GM23338 (cell line): ENCODE measurements around the gene SLC51B.

Experiments used
- CREB1 ChIP-seq: fragments of 250-450 bp; sonication (Bioruptor Pico); IDR thresholded peaks from 2 replicates; pipeline ENCODE4 v1.5.0; 2020; ENCODE audit warnings: low read depth, mild to moderate bottlenecking, moderate library complexity
- CTCF ChIP-seq, 2 experiments: fragments of 200-600 bp in 1 of 2; sonication (generic) in 1 of 2; conservative IDR thresholded peaks; 2 replicates each; pipeline versions ENCODE4 v1.5.1 to v1.6.1; 2016 to 2017; ENCODE audit warnings: antibody characterized with exemption in 2 of 2, low read depth in 2 of 2, mild to moderate bottlenecking in 2 of 2, moderate library complexity in 1 of 2
- EZH2 ChIP-seq: fragments of 200-600 bp; sonication (generic); IDR thresholded peaks from one replicate; pipeline ENCODE4 v1.8.0; 2017; ENCODE audit warnings: antibody characterized with exemption, mild to moderate bottlenecking, low read depth; ENCODE audit not compliant: unreplicated experiment
- EZH2phosphoT487 ChIP-seq: fragments of 200-600 bp; sonication (generic); IDR thresholded peaks from one replicate; pipeline ENCODE4 v1.8.1; 2018; ENCODE audit warnings: antibody characterized with exemption; ENCODE audit not compliant: unreplicated experiment
- JUNB ChIP-seq: IDR thresholded peaks from one replicate; pipeline ENCODE4 v1.6.1; 2016; ENCODE audit warnings: antibody characterized with exemption; ENCODE audit not compliant: unreplicated experiment
- POLR2AphosphoS5 ChIP-seq: IDR thresholded peaks from 2 replicates; pipeline ENCODE4 v1.6.1; 2016; ENCODE audit warnings: antibody characterized with exemption, low read depth
- REST ChIP-seq: IDR thresholded peaks from one replicate; pipeline ENCODE4 v1.6.1; 2018; ENCODE audit warnings: antibody characterized with exemption; ENCODE audit not compliant: unreplicated experiment

GRCh38 chr15:65059931-65060596 is 14.9 kb downstream of the SLC51B start:
- TF ChIP-seq EZH2 (no peak), CREB1 (CRISPR knock-in tag) (no peak), JUNB (no peak), CTCF (conservative IDR thresholded peaks at IDR 0.05; ENCODE audit: low read depth in 2 of 2) (no peak), POLR2AphosphoS5 (no peak), REST (no peak), EZH2phosphoT487 (no peak)
